Lower leg skin (tissue), 3 donors: Measurements from ENCODE around the gene DNAH11.

ENCODE experiments used
- CTCF ChIP-seq, 3 donors: fragments of 450-650 bp; IDR thresholded peaks; one replicate each; pipeline ENCODE4 v1.5.1; 2016; ENCODE audit warnings: antibody characterized with exemption in 3 of 3, mild to moderate bottlenecking in 3 of 3, moderate library complexity in 2 of 3
- POLR2A ChIP-seq, 2 donors: fragments of 450-650 bp; IDR thresholded peaks; one replicate each; pipeline ENCODE4 v1.6.1; 2016 to 2017; ENCODE audit warnings: antibody characterized with exemption in 2 of 2, mild to moderate bottlenecking in 1 of 2, moderate library complexity in 1 of 2

GRCh38 chr7:21829731-21830130, 286.9 kb downstream of the DNAH11 start:
- TF ChIP-seq CTCF (IDR thresholded peaks at IDR 0.05) (no peak), POLR2A (IDR thresholded peaks at IDR 0.05) (no peak)
